Ascending aorta (tissue), 2 donors: ENCODE data around the gene PSMD6. TPM values are rescaled to one million over a fixed set of nuclear protein-coding genes. Genes with fewer than 3 reads are reported as not detected.

ENCODE experiments used
- DNase-seq, 2 donors: peaks; one replicate each; pipeline ENCODE4 v3.0.0-alpha.2; 2019; ENCODE audit warnings: low spot score in 2 of 2
- H3K27ac ChIP-seq, 2 donors: fragments of 200-600 bp; sonication (generic); one replicate each; pipeline ENCODE4 v1.5.1; 2016 to 2017; ENCODE audit warnings: mild to moderate bottlenecking in 1 of 2
- H3K27me3 ChIP-seq: fragments of 200-600 bp; sonication (generic); one replicate; pipeline ENCODE4 v1.5.1; 2017
- H3K36me3 ChIP-seq, 2 donors: fragments of 200-600 bp; sonication (generic); one replicate each; pipeline ENCODE4 v1.5.1; 2016
- H3K4me1 ChIP-seq, 2 donors: fragments of 200-600 bp; sonication (generic); one replicate each; pipeline ENCODE4 v1.5.1; 2016 to 2017; ENCODE audit warnings: mild to moderate bottlenecking in 1 of 2
- H3K4me3 ChIP-seq, 2 donors: fragments of 200-600 bp; sonication (generic); one replicate each; pipeline ENCODE4 v1.5.1; 2016 to 2017; ENCODE audit warnings: mild to moderate bottlenecking in 1 of 2
- H3K9me3 ChIP-seq, 2 donors: fragments of 200-600 bp; sonication (generic); one replicate each; pipeline ENCODE4 v1.5.1; 2016
- intact Hi-C: fragments of 100-400 bp; cut with DNase I; formaldehyde crosslinking; loops from one replicate; pipeline ENCODE4 v1.15.1; 2023
- total RNA-seq: library from RNA; depleted of rRNA; stranded (reverse); fragments of >200 nt; gene quantifications from one replicate; pipeline ENCODE4 v1.1.0, GENCODE V29; 2016
- TF ChIP-seq, protein P1 (sequence below), 3 experiments: fragments of 200-600 bp in 2 of 3; fragments of 450-650 bp in 1 of 3; sonication (generic) in 2 of 3; IDR thresholded peaks; one replicate each; pipeline ENCODE4 v1.5.1; 2016 to 2019; ENCODE audit warnings: antibody characterized with exemption in 3 of 3, mild to moderate bottlenecking in 1 of 3, moderate library complexity in 1 of 3

The PSMD6 gene
- total RNA-seq, 1 donor from 2014 or later: 49.2 TPM

DNA sequence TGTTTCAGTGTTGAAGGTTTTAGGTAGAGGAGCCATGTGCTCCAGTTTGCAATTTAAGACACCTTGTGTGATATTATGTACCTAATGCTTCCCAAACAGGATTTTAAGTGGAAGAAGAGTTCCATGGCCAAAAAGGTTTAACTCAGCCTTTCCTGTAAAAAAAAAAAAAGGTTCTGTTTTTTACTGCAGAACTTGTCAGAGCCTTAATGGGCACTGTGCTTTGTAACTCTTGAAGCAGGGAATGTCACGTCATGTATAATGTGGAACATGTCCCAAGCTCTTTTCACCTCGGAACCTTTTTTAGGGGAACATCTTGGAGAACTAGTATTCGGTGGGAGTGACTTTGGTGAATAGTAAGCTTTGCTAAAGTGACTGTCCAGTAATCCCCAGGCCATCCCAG, 31.6 kb downstream of the PSMD6 start:
- no peak for DNase-seq
- intact Hi-C loops: loop anchor here (2.0 to 5.0 kb wide), 4 partner anchors 29 to 639 kb away; partner anchors contain the start of genes ATXN7, SCAANT1 and THOC7
- no peak overlapping the region for H3K27ac ChIP-seq
- peaks cover 67 to 74% of the 10 kb centered on the region in 2 donors for H3K36me3 ChIP-seq
- H3K9me3 ChIP-seq: no peaks in the 10 kb centered on the region
- no peak overlapping the region for H3K4me3 ChIP-seq
- TF ChIP-seq, protein P1, sequence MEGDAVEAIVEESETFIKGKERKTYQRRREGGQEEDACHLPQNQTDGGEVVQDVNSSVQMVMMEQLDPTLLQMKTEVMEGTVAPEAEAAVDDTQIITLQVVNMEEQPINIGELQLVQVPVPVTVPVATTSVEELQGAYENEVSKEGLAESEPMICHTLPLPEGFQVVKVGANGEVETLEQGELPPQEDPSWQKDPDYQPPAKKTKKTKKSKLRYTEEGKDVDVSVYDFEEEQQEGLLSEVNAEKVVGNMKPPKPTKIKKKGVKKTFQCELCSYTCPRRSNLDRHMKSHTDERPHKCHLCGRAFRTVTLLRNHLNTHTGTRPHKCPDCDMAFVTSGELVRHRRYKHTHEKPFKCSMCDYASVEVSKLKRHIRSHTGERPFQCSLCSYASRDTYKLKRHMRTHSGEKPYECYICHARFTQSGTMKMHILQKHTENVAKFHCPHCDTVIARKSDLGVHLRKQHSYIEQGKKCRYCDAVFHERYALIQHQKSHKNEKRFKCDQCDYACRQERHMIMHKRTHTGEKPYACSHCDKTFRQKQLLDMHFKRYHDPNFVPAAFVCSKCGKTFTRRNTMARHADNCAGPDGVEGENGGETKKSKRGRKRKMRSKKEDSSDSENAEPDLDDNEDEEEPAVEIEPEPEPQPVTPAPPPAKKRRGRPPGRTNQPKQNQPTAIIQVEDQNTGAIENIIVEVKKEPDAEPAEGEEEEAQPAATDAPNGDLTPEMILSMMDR (IDR thresholded peaks at IDR 0.05): no peak
- H3K4me1 ChIP-seq: no peaks in the 10 kb centered on the region
- no peaks in the 10 kb centered on the region for H3K27me3 ChIP-seq

DNA sequence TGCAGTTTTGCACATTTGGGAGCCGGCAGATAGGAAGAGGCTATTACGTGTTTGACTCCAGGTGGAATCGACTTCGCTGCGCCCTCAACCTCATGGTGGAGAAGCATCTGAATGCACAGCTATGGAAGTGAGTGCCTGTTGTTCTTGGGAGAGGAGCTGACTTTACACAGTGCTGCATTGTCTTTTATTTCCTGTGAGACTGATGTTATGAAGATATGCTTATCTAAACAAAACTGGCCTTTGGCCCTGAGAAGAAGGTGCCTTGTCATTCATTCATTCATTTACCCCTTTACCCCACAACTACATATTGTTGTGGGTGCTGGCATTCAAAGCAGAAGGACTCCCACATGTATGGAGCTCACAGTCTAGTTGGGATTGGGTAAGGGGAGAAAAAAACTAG, 32.6 kb downstream of the PSMD6 start:
- TF ChIP-seq, protein P1 (IDR thresholded peaks at IDR 0.05): no peak
- intact Hi-C loops: loop anchor here (5.0 kb wide), 3 partner anchors 78 to 638 kb away; partner anchors contain the start of genes ATXN7, SCAANT1 and THOC7
- Histone ChIP-seq H3K4me1 (no peaks in the 10 kb centered on the region), H3K36me3 (peaks cover 58 to 65% of the 10 kb centered on the region in 2 donors), H3K27ac (no peak overlapping the region), H3K4me3 (no peak overlapping the region), H3K9me3 (no peaks in the 10 kb centered on the region), H3K27me3 (no peaks in the 10 kb centered on the region)
- no peak for DNase-seq

DNA sequence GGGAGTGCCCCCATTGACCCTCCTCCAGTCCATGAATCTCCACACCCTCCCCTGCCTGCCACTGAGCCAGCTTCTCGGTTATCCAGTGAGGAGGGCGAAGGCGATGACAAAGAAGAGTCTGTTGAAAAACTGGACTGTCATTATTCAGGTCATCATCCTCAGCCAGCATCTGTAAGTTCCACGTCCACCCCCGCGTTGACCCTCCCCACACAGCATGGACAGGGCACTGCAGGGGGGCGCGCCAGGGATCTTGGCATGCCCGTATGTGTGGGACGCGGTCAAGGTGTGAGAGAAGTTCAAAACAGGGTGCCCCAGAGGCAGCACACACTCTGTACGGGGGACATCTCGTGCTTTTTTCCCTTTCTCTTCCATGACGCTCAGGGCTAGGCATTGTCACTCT, 33.1 kb downstream of the PSMD6 start:
- Histone ChIP-seq H3K4me3 (no peak overlapping the region), H3K9me3 (no peaks in the 10 kb centered on the region), H3K27ac (no peak overlapping the region), H3K36me3 (peaks cover 53 to 63% of the 10 kb centered on the region in 2 donors), H3K4me1 (no peaks in the 10 kb centered on the region), H3K27me3 (no peaks in the 10 kb centered on the region)
- DNase-seq: no peak
- intact Hi-C loops: loop anchor here (5.0 kb wide), 3 partner anchors 78 to 638 kb away; partner anchors contain the start of genes ATXN7, SCAANT1 and THOC7
- TF ChIP-seq, protein P1 (IDR thresholded peaks at IDR 0.05): no peak

DNA sequence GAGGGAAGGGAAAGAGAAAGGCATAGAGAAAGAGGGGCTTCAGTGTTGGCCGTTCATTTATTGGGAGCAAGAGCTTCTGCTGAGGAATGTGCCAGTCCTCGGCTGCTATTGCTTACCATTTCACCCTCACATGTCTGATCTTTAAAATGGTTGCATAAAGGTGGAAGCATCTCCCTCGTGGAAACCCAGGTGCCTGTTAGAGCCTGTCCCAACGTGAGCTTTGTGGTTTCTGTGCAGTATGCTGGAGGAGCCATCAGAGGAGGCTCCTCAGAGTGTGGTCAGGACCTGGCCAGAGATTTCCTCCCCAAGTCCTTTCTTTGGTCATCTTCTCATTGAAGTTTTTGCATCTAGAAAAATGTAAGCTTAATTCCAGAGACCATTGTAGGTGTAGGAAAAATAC, 34.4 kb downstream of the PSMD6 start:
- DNase-seq: no peak
- Histone ChIP-seq H3K4me3 (no peak overlapping the region), H3K4me1 (no peaks in the 10 kb centered on the region), H3K27me3 (no peaks in the 10 kb centered on the region), H3K36me3 (peaks cover 47 to 64% of the 10 kb centered on the region in 2 donors), H3K9me3 (no peaks in the 10 kb centered on the region), H3K27ac (no peak overlapping the region)
- TF ChIP-seq, protein P1 (IDR thresholded peaks at IDR 0.05): no peak
- intact Hi-C loops: no loop called here

DNA sequence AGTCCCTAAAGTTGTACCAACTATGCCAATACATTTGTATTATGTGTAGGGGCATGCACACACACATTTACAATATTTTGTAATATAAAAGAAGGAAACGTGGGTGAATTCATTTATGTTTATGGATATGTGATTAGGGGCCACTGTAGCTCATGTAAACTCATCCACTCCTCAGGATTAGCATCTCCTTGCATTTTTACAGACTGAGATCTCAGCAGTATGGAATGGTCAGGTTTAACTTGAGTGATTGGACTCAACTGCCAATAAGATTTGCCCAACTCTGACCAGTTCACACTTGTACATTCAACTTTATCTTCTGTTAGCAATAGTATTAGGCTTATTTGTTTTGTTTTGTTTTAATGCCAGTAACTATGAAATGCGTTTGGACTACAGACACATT, 36.5 kb downstream of the PSMD6 start:
- Histone ChIP-seq H3K27ac (no peak overlapping the region), H3K36me3 (peaks cover 48 to 64% of the 10 kb centered on the region in 2 donors), H3K27me3 (no peaks in the 10 kb centered on the region), H3K4me1 (no peaks in the 10 kb centered on the region), H3K9me3 (no peaks in the 10 kb centered on the region), H3K4me3 (no peak overlapping the region)
- TF ChIP-seq, protein P1 (IDR thresholded peaks at IDR 0.05): no peak
- intact Hi-C loops: no loop called here
- no peak for DNase-seq

DNA sequence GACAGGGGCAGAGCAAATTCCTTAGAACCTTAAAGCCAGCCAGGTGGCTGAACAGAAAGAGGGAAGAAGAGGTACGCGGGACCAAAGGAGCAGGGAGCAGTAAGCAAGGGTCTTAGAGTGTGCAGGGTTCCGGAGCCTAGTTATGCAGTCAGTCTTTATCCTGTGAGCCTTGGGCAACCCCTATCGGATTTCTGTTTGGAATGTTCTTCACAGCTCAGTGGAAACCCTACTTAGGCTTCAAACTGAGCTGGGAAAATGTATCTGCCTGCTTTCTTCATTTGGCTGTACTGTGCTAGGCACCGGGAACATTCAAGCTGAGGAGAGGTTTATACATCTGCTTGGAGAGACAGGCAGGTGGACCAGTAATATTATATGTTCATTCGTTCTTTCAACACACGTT, 37.1 kb downstream of the PSMD6 start:
- Histone ChIP-seq H3K27me3 (no peaks in the 10 kb centered on the region), H3K27ac (no peak overlapping the region), H3K4me1 (no peaks in the 10 kb centered on the region), H3K36me3 (peaks cover 48 to 66% of the 10 kb centered on the region in 2 donors), H3K4me3 (no peak overlapping the region), H3K9me3 (no peaks in the 10 kb centered on the region)
- intact Hi-C loops: no loop called here
- TF ChIP-seq, protein P1 (IDR thresholded peaks at IDR 0.05): no peak
- DNase-seq: no peak
